Nucleus accumbens (tissue), 56 donors: ENCODE data around the gene DOCK9.

Experiments
- DNase-seq, 56 donors: peaks; one replicate each; lab custom pipeline; 2025; lab: John Stamatoyannopoulos, UW

DOCK9 gene

GRCh38 chr13:98873377-98874028 is 104.4 kb downstream of the DOCK9 start:
- no peak for DNase-seq

GRCh38 chr13:98871727-98872126 is 106.1 kb downstream of the DOCK9 start:
- DNase-seq = no peak

GRCh38 chr13:98869408-98870090 is 108.3 kb downstream of the DOCK9 start:
- no peak for DNase-seq

- no peak for DNase-seq
Observed at GRCh38 chr13:98868932-98869331, 108.9 kb downstream of the DOCK9 start.

- DNase-seq = no peak
Observed at GRCh38 chr13:98866882-98867281, 111.0 kb downstream of the DOCK9 start.

- no peak for DNase-seq
Observed at GRCh38 chr13:98860491-98860890, 117.4 kb downstream of the DOCK9 start.

- DNase-seq = no peak
Observed at GRCh38 chr13:98858191-98858590, 119.7 kb downstream of the DOCK9 start.

- peak in 26 of 56 donors; percentile 6 to 65 (median 22) for DNase-seq
Observed at GRCh38 chr13:98856983-98857382, 120.9 kb downstream of the DOCK9 start.

- DNase-seq = no peak
Observed at GRCh38 chr13:98854448-98854847, 123.4 kb downstream of the DOCK9 start.

- no peak for DNase-seq
Observed at GRCh38 chr13:98853771-98854221, 124.1 kb downstream of the DOCK9 start.

GRCh38 chr13:98851276-98851675 is 126.6 kb downstream of the DOCK9 start:
- DNase-seq = no peak

- no peak for DNase-seq
Observed at GRCh38 chr13:98848746-98849145, 129.1 kb downstream of the DOCK9 start.

GRCh38 chr13:98847780-98848179 is 130.1 kb downstream of the DOCK9 start:
- no peak for DNase-seq

- DNase-seq = no peak
Observed at GRCh38 chr13:98846986-98847385, 130.9 kb downstream of the DOCK9 start.

- no peak for DNase-seq
Observed at GRCh38 chr13:98846521-98846920, 131.3 kb downstream of the DOCK9 start.

GRCh38 chr13:98845742-98846141 is 132.1 kb downstream of the DOCK9 start:
- no peak for DNase-seq

GRCh38 chr13:98844021-98844420 is 133.8 kb downstream of the DOCK9 start:
- no peak for DNase-seq

- no peak for DNase-seq
Observed at GRCh38 chr13:98843482-98843877, 134.4 kb downstream of the DOCK9 start.

- peak in 48 of 56 donors; percentile 5 to 77 (median 44) for DNase-seq
Observed at GRCh38 chr13:98842858-98843481, 134.9 kb downstream of the DOCK9 start.

- no peak for DNase-seq
Observed at GRCh38 chr13:98842070-98842469, 135.8 kb downstream of the DOCK9 start.

- DNase-seq = peak in 46 of 56 donors; percentile 2 to 72 (median 29)
Observed at GRCh38 chr13:98839856-98840769, 137.8 kb downstream of the DOCK9 start.
